ENCODE measurements around the gene COL19A1.

DNA sequence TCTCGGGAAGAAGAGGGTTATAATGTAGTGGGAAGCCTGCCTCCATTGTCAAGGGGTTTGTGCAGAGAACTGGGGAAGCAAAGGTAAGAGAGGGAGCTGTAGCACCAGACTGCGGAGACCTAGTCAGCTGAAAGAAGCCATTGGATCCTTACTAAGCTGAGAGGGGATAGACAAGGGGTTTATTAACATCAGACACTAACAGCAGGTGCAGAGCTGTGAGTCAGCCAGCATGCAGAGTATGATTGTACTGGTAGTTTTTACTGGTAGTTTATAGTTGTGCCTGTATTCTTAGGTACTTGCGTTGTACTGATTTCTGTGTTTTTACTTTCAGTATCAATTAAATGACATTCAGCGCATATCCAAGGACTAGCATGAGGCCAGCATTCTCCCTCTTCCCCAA is 17.8 kb upstream of the COL19A1 start:
- TF ChIP-seq, protein P1, sequence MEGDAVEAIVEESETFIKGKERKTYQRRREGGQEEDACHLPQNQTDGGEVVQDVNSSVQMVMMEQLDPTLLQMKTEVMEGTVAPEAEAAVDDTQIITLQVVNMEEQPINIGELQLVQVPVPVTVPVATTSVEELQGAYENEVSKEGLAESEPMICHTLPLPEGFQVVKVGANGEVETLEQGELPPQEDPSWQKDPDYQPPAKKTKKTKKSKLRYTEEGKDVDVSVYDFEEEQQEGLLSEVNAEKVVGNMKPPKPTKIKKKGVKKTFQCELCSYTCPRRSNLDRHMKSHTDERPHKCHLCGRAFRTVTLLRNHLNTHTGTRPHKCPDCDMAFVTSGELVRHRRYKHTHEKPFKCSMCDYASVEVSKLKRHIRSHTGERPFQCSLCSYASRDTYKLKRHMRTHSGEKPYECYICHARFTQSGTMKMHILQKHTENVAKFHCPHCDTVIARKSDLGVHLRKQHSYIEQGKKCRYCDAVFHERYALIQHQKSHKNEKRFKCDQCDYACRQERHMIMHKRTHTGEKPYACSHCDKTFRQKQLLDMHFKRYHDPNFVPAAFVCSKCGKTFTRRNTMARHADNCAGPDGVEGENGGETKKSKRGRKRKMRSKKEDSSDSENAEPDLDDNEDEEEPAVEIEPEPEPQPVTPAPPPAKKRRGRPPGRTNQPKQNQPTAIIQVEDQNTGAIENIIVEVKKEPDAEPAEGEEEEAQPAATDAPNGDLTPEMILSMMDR (optimal IDR thresholded peaks at IDR 0.05 in 1 of 3, IDR thresholded peaks at IDR 0.05 in 1 of 3, conservative IDR thresholded peaks at IDR 0.05 in 1 of 3; ENCODE audit: extremely low read depth in 1 of 3, insufficient read depth in 2 of 3, low read length in 3 of 3), result no peak
- no peak for TF ChIP-seq EZH2 (IDR thresholded peaks at IDR 0.05; ENCODE audit: low read length)

Measured in keratinocyte (primary cell).